ENCODE results near the gene ARFGAP3.

Gene ARFGAP3

GRCh38 chr22:42883121-42883520 lies 26.0 kb upstream of the ARFGAP3 start:
- DNase-seq = no peak

DNA sequence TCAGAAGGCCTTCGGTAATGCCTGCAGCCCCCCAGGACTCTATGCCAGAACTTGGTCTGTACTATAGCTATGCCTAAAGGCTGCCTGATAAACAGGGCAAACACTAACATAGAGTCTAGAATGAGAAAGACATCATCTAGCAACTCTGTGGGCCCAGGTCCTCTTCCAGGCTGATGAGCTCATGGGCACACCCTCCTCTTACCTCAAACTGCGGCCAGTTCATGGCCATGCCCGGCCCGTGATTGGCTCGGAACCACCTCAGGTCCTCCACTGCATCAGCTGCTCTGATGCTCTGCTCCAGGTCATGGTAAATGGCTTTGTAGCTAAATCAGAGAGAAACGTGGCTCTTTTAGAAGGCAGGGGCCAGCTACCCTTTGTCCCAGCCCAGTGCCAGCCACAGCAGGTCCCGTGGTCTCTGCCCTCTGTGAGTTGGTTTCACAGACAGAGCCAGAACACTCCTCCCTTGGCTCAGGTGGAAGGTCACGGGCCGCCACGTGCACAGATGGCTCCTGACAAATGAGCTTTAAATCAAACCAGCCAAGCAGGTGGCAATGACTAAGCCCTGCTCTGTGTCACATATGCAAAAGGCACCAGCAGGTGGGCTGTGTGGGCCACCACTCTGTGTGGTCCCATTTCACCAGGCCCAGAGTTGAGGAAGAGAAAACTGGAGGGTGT lies 25.0 kb upstream of the ARFGAP3 start:
- no peak for DNase-seq

DNA sequence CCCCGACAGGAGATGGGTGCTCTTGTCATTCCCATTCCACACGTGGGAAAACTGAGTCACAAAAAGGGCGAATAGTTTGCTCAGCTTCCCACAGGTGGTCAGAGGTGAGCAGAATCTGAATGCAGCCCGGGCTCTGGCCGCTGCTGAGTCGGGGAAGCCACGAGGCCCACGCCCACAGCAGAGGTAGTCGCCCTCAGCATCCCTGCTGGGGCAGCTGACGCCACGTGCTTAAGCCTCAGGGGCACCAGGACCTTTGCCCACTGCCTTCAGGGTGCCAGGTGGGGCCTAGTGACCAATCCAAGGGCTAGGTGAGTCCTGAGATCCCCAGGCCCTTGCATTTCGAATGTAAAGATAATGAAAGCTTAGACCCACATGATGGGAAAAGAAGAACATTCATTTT lies 24.2 kb upstream of the ARFGAP3 start:
- no peak for DNase-seq

DNA sequence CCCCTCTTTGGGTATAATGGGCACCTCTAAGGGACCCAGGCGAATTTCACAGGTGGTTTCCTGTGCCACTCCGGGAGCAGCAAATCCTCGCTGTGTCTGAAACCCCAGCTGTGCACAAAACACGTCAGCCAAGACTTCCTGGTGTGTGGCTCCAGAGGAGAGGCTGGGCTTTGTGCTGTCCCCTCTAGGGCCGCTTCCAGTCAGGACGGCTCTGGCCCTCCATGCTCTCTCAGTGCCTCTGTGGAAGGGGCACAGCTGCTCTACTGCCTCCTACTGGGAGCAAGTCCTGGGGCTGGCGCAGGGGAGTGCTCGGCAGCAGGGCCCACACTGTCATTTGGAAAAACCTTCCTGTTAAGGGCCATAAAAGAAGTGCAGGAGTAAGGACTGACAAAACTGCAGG lies 23.7 kb upstream of the ARFGAP3 start:
- no peak for DNase-seq

DNA sequence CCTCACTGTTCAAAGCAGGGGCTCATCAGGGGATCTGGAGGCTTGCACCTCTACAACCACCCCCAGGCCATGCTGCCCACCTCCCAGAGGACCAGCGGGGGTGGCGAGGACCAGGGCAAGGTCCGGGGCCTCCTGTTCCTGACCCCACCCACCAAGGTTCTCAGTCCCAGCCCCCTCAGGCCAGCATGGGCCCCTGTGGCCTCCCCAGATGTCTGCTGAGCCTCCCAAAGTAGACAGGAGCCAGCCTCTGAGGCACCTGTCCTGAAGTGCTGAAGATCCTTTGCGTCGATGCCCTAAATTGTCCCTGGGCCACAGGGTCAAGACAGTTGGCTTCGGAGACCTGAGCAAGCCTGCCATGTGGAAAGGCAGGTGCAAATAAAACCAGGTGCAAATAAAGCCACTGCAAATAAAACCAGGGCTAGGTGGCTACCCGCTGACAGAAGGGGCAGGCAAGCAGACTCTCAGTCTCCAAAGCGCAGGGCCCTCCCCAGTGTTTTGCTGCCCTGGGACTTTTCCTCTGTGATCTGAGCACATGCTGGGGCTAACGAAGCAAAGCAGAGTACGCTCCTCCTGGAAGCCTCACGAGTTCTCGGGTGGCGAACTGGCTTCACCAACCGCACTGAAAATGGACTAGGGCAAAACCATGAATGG lies 22.4 kb upstream of the ARFGAP3 start:
- no peak for DNase-seq

DNA sequence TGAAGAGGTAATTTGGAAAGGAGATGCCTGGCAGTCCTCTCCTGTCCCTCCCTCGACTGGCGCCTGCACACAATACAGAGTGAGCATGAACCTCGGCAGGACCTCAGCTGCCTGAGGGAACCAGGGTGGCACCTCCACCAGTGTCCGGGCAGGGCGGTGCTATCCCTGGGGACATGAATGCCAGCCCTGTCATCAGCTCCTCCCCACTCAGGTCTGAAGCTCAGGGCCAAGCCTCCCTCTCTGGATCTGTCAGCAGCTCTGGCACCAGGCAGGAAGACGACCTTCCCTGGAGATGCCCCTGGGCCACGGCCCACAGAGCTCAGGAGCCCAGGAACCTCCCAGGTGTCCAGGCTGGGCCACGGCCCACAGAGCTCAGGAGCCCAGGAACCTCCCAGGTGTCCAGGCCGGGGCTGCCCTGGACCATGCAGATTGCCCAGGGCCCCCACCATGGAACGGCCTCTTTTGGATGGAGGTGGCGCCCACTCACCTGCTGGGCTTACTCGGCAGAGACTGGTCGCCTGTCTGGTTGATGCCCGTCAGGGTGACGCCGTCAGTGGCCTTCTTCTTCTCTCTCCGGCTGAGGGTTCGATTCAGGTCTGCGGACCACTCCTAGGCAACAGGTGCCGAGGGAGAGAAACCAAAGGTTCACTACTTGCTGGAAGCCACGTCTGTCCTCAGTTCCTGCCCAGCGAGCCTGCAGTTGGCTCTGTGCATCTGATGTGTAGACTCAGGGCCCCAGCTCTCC lies 21.7 kb upstream of the ARFGAP3 start:
- DNase-seq = no peak

GRCh38 chr22:42877597-42878340 lies 20.7 kb upstream of the ARFGAP3 start:
- no peak for DNase-seq

GRCh38 chr22:42877158-42877557 lies 20.1 kb upstream of the ARFGAP3 start:
- DNase-seq = no peak

- no peak for DNase-seq
Observed at GRCh38 chr22:42876041-42876440, 19.0 kb upstream of the ARFGAP3 start.

GRCh38 chr22:42874010-42874409 lies 16.9 kb upstream of the ARFGAP3 start:
- DNase-seq = no peak

- no peak for DNase-seq
Observed at GRCh38 chr22:42873356-42873755, 16.3 kb upstream of the ARFGAP3 start.

DNA sequence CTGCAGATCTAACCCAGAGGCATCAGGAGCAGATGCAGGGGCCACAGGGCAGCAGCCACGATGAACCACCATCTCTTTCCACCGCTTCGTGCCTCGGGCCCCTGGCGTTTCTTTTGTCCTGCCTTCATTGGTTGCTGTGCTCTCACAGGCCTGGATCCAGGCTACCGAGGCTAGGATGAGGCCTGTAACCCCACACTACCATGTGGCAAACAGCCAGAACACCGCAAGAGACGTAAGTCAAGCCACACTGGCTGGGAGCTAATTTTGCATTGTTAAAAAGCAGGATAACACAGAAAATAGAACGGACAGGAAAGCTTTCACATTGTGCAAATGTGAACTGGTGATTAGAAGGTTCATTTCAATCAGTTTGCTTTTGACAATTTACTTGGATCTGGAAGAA lies 15.7 kb upstream of the ARFGAP3 start:
- no peak for DNase-seq

DNA sequence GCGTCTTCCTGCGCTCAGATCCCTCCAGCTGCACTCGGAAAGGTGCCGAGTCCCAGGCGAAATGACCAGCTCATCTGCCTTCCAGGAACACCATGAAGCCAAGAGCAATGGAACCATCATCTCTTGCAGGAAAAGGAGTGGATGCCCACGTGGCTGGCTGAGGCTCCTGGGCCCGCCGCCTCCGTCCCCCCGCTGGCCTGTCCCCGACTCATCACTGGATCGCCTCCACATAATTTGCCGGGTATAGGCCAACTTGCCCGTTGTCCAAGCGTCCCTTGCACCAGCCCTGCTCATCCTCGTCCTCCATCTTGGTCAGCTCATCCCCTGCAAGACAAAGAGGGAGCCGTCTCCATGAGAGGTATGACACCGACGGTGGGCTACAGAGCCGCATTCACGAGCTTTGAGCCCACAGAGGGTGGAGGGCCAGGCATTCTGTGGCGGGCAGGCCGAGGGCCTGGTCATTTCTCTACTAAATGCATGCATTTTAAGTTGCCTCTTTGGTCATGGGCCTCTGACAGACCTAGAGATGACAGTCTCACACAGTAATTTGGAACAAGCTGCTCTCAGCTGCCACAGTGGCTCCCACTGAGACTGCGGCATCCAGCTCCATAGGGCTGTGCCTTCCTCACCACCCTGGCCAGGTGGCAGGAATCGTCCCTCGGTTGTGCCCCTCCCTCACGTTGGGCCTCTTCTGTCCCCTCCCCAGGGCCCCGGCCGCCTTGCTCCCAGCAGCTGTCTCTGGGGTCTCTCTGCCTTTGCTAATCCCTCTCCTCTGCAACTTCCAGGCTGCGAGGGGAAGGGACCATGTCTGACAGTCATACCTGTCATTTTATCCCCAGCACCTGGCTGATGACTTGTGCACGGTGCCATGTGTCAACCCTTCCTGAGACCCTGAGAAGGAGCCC lies 14.3 kb upstream of the ARFGAP3 start:
- DNase-seq = no peak

- DNase-seq = no peak
Observed at GRCh38 chr22:42869888-42870480, 12.9 kb upstream of the ARFGAP3 start.

DNA sequence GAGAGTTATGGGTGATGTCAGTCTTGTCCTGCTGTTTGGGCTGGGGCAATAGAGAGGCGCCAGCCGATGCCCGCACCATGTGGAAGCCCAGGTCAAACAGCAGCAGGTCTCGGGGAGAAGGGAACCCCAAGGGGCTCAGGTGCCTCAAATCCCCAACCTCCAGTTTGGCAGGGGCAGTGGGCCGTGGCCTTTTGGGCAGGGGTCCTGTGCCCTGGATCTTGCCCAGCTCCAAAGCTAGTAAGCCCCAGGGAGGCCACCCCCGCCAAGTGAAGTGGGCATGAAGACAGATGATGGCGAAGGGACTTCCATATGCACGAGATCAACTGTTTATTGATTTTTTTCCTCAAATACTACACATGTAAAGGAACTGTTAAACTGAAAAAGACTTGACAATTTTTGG lies 12.4 kb upstream of the ARFGAP3 start:
- no peak for DNase-seq

- no peak for DNase-seq
Observed at GRCh38 chr22:42868751-42869251, 11.7 kb upstream of the ARFGAP3 start.

DNA sequence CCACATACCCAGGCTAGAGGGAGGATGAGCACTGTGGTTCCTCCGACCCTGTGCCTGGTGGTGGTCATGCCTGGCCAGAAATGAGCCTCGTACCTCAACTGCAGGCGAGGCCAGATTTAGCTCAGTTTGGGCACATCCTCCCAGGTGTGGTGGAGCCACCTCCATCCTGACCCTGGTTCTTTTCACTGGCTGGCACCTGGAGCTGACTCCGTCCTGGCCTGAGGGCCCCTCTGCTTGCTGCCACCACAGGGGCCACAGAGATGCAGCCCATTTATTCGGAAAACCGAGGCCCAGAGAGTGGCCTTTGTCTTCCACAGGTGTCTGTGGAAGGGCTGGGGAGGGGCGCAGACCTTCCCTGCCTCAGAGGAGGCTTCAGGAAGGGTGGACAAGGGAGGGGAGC lies 9.0 kb upstream of the ARFGAP3 start:
- DNase-seq = no peak

GRCh38 chr22:42865536-42865935 lies 8.5 kb upstream of the ARFGAP3 start:
- no peak for DNase-seq

GRCh38 chr22:42863349-42863961 lies 6.4 kb upstream of the ARFGAP3 start:
- DNase-seq = peak; percentile 42

DNA sequence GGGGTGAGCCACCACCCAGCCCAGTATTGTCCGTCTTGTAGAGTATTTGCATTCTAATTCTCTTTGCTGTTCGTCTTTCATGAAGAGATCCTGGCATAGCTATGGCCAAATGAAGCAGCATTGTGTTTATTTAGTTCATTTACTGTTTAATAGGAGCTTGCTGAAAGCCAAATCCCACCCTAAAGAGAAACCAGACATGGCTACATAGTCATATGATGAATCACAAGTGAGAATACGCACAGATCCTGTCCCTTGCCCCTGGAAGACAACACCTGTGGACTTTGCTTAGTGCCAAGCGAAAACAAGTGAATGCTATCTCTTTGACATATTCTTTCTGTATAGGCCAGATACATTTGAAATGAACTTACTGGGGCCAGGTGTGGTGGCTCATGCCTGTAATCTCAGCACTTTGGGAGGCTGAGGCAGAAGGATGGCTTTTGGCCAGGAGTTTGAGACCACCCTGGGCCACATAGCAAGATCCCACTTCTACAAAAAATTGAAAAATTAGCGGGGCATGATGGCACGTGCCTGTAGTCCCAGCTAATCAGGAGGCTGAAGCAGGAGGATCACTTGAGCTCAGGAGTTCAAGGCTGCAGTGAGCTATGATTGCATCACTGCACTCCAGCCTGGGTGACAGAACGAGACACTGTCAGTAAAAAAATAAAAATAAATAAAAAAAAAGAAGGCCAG lies 5.1 kb upstream of the ARFGAP3 start:
- DNase-seq = no peak

DNA sequence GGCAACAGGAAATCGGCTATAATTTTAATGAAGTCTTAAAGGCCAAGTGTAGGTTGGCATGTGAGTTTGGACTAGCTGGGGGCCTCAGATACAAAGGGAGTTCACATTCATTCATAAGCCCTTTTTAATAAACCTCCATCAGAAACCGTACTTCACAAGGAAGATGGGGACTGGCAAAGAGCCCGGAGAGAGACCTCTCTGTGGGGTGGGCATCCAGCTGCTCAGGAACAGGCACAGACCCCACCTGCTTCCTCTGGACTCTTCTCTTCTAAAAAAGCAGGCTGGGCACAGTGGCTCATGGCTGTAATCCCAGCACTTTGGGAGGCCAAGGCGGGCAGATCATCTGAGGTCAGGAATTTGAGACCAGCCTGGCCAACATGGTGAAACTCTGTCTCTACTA lies 3.9 kb upstream of the ARFGAP3 start:
- no peak for DNase-seq

All from OCI-M1 (cell line).